ENCODE data around the gene INAFM2. TPM values are rescaled to one million over a fixed set of nuclear protein-coding genes. Genes with fewer than 3 reads are reported as not detected.

The INAFM2 gene
- total and polyA plus RNA-seq, 10 of the 15 experiments (the other 5 are each of a cell fraction or from before 2014, with no cell fraction given), result 0.75 to 8.1 (median 3.9) TPM

GRCh38 chr15:40285554-40286011 lies 37.9 kb upstream of the INAFM2 start:
- Histone ChIP-seq H3K4me1 (ENCODE audit: control insufficient read depth, insufficient read depth, low read length) (peaks cover 5% of the 10 kb centered on the region; the same call in 1 of the 2 replicates), H3K36me3 (ENCODE audit: control insufficient read depth in 2 of 2, insufficient read depth in 2 of 2, low read length in 1 of 2) (no peaks in the 10 kb centered on the region), H3K4me2 (ENCODE audit: control insufficient read depth, insufficient read depth) (no peak overlapping the region), H4K20me1 (ENCODE audit: control insufficient read depth, insufficient read depth) (no peaks in the 10 kb centered on the region; the same call in 1 of the 2 replicates), H3K27me3 (replicated peaks in 1 of 2; ENCODE audit: control insufficient read depth in 2 of 2, insufficient read depth in 2 of 2, low read length in 1 of 2) (peaks cover 4 to 15% of the 10 kb centered on the region in 2 experiments), H3K9me3 (replicated peaks; ENCODE audit: control insufficient read depth, insufficient read depth, low read length) (no peaks in the 10 kb centered on the region; the same call in 2 of the 3 replicates), H3K4me3 (no peak overlapping the region), H2AFZ (ENCODE audit: control insufficient read depth, low read depth, low read length) (no peak overlapping the region), H3K9ac (ENCODE audit: control insufficient read depth, insufficient read depth, low read length) (no peak overlapping the region), H3K27ac (ENCODE audit: control insufficient read depth, insufficient read depth) (no peak overlapping the region), H3K79me2 (ENCODE audit: control insufficient read depth, insufficient read depth, low read length) (no peaks in the 10 kb centered on the region)
- ChIA-PET POLR2A (no interaction called here), SMC1A (ENCODE audit: uncharacterized antibody, unreplicated experiment) (no interaction called here), CTCF (interaction anchor here (0.8 to 1.8 kb wide), 8 partner anchors 11 to 240 kb away, joined by 3 to 9 read pairs (median 3); no protein-coding TSS in a partner anchor), RAD21 (ENCODE audit: unreplicated experiment) (interaction anchor here (1.0 kb wide), 1 partner anchor 27 kb away, joined by 3 read pairs; no protein-coding TSS in a partner anchor)
- no TSS peak for BruUV-seq (replicated peaks)
- intact Hi-C loops (cut with micrococcal nuclease; ENCODE audit: unreplicated experiment), result no loop called here
- TF ChIP-seq YY1 (IDR thresholded peaks at IDR 0.05; ENCODE audit: low read depth, low read length) (no peak), EGR1 (IDR thresholded peaks at IDR 0.05; ENCODE audit: borderline replicate concordance in 1 of 2, low read depth in 2 of 2, low read length in 2 of 2) (no peak), CHD1 (IDR thresholded peaks at IDR 0.05; ENCODE audit: low read depth, low read length) (no peak), MYB (IDR thresholded peaks at IDR 0.05; ENCODE audit: borderline replicate concordance, low read depth, low read length) (no peak), NFYB (IDR thresholded peaks at IDR 0.05; ENCODE audit: insufficient read depth, low read depth, low read length) (no peak)
- no peak for FAIRE-seq
- 5% methylated on average over 1 of the region's 1 CpG for WGBS (ENCODE audit: insufficient coverage, insufficient replicate concordance, low lambda C conversion rate, missing lambda C conversion rate)
- DNase-seq (ENCODE audit: low read depth, low spot score), result no peak
- ATAC-seq, result no peak
- in situ Hi-C loops (cut with MboI), result no loop called here

GRCh38 chr15:40286061-40286532 lies 37.4 kb upstream of the INAFM2 start:
- Histone ChIP-seq H3K36me3 (ENCODE audit: control insufficient read depth in 2 of 2, insufficient read depth in 2 of 2, low read length in 1 of 2) (no peaks in the 10 kb centered on the region), H3K27me3 (replicated peaks in 1 of 2; ENCODE audit: control insufficient read depth in 2 of 2, insufficient read depth in 2 of 2, low read length in 1 of 2) (peaks cover 3 to 10% of the 10 kb centered on the region in 2 experiments; a peak in 3 of 4 replicates), H3K79me2 (ENCODE audit: control insufficient read depth, insufficient read depth, low read length) (no peaks in the 10 kb centered on the region), H3K4me2 (ENCODE audit: control insufficient read depth, insufficient read depth) (no peak overlapping the region), H3K27ac (ENCODE audit: control insufficient read depth, insufficient read depth) (no peak overlapping the region), H2AFZ (ENCODE audit: control insufficient read depth, low read depth, low read length) (no peak overlapping the region), H3K4me3 (no peak overlapping the region), H3K9ac (ENCODE audit: control insufficient read depth, insufficient read depth, low read length) (no peak overlapping the region), H3K9me3 (replicated peaks; ENCODE audit: control insufficient read depth, insufficient read depth, low read length) (no peaks in the 10 kb centered on the region; the same call in 2 of the 3 replicates), H4K20me1 (ENCODE audit: control insufficient read depth, insufficient read depth) (no peaks in the 10 kb centered on the region; the same call in 1 of the 2 replicates), H3K4me1 (ENCODE audit: control insufficient read depth, insufficient read depth, low read length) (peaks cover 5% of the 10 kb centered on the region; the same call in 1 of the 2 replicates)
- ChIA-PET CTCF (interaction anchor here (0.6 to 1.8 kb wide), 5 partner anchors 11 to 134 kb away, joined by 3 to 9 read pairs (median 3); no protein-coding TSS in a partner anchor), POLR2A (no interaction called here), RAD21 (ENCODE audit: unreplicated experiment) (interaction anchor here (1.0 kb wide), 1 partner anchor 26 kb away, joined by 3 read pairs; no protein-coding TSS in a partner anchor), SMC1A (ENCODE audit: uncharacterized antibody, unreplicated experiment) (no interaction called here)
- 40% methylated on average over 6 of the region's 7 CpGs for WGBS (ENCODE audit: insufficient coverage, insufficient replicate concordance, low lambda C conversion rate, missing lambda C conversion rate)
- ATAC-seq (no peak), DNase-seq (ENCODE audit: low read depth, low spot score) (no peak), FAIRE-seq (no peak)
- no TSS peak for BruUV-seq (replicated peaks)
- intact Hi-C loops (cut with micrococcal nuclease; ENCODE audit: unreplicated experiment) (no loop called here), in situ Hi-C loops (cut with MboI) (no loop called here)
- TF ChIP-seq MXI1 (IDR thresholded peaks at IDR 0.05; ENCODE audit: low read depth, low read length), result no peak
- no peak for TF ChIP-seq NR2C2 (IDR thresholded peaks at IDR 0.05; ENCODE audit: borderline replicate concordance, control insufficient read depth, insufficient read length, low read depth)
- no peak for TF ChIP-seq NR2C1 (IDR thresholded peaks at IDR 0.05)
- no peak for TF ChIP-seq ZNF592 (IDR thresholded peaks at IDR 0.05)
- no peak for TF ChIP-seq SREBF1 (IDR thresholded peaks at IDR 0.05; ENCODE audit: low read length)
- no peak for TF ChIP-seq RAD51 (IDR thresholded peaks at IDR 0.05)
